ENCODE results near the gene MED12.

The MED12 gene

DNA sequence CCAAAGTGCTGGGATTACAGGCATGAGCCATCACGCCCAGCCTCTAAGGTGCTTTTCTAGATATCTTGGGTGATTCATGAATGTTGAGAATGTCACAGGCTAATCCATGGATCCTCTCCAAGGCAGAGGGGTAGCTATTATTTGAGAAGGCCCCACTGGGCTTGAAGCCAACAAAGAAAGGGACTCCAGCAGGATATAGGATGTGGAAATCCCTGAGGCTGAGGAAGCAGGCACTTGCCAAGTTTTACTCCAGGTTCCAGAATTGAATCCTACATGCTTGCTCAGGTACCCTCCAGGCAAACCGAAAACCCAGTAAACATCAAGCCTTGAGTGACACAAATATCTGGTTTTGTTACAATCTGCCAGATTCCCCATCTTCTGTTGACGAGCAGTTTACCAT lies 42.1 kb downstream of the MED12 start:
- DNase-seq (ENCODE audit: low spot score), result no peak
- TF ChIP-seq, protein P1, sequence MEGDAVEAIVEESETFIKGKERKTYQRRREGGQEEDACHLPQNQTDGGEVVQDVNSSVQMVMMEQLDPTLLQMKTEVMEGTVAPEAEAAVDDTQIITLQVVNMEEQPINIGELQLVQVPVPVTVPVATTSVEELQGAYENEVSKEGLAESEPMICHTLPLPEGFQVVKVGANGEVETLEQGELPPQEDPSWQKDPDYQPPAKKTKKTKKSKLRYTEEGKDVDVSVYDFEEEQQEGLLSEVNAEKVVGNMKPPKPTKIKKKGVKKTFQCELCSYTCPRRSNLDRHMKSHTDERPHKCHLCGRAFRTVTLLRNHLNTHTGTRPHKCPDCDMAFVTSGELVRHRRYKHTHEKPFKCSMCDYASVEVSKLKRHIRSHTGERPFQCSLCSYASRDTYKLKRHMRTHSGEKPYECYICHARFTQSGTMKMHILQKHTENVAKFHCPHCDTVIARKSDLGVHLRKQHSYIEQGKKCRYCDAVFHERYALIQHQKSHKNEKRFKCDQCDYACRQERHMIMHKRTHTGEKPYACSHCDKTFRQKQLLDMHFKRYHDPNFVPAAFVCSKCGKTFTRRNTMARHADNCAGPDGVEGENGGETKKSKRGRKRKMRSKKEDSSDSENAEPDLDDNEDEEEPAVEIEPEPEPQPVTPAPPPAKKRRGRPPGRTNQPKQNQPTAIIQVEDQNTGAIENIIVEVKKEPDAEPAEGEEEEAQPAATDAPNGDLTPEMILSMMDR (IDR thresholded peaks at IDR 0.05; ENCODE audit: extremely low read depth, missing control alignments), result no peak

DNA sequence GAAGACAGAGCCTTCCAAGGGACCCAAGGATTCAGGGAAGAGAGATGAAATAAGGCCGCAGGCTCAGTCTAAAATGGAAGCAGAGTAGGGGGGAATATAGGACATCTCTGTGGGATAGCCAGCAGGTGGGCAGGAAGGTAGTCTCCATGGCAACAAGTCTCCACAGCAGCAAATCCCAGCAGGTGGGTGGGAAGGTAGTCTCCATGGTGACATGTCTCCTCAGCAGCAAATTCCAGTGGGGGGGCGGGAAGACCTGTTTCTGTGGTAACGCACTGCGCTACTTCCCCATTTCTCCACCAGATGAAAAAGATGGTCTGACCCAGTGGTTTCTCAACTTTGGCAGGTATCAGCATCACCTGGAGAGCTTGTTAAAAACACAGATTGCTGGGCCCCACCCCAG lies 44.6 kb downstream of the MED12 start:
- no peak for DNase-seq (ENCODE audit: low spot score)
- TF ChIP-seq, protein P1 (IDR thresholded peaks at IDR 0.05; ENCODE audit: extremely low read depth, missing control alignments), result no peak

DNA sequence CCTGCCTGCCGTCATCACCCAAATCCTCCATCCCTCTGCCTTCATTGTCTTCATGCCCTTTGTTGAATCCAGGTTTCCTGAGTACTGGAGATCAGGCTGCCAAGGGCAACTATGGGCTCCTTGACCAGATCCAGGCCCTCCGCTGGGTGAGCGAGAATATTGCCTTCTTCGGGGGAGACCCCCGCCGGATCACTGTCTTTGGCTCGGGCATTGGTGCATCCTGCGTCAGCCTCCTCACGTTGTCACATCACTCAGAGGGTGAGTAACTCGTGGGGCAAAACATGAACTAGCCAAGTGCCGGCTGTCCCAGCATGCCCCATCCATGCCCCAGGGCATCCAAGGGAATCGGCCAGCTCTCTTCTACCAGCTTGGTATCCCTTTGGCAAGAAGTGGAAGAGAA lies 45.7 kb downstream of the MED12 start:
- no peak for DNase-seq (ENCODE audit: low spot score)
- TF ChIP-seq, protein P1 (IDR thresholded peaks at IDR 0.05; ENCODE audit: extremely low read depth, missing control alignments), result no peak

DNA sequence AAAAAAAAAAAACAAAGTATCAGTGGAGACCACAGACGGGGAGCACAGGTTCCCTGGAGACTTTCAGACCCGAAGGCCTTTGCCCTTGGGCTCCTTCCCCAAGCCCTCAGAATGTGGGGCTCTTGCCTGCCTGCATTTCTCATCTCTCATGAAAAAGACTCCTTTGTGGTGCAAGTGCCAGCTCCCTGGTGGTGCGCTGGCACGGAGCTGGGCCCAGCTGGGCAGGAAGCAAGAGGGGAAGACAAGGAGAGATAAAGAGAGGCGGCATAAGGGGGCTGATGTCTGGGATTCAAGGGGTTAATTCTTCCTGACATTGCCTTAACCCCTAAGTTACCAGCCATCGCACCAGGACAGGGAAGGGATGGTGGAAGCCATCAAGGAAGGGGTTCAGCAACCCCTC lies 48.1 kb downstream of the MED12 start:
- TF ChIP-seq, protein P1 (IDR thresholded peaks at IDR 0.05; ENCODE audit: extremely low read depth, missing control alignments), result no peak
- no peak for DNase-seq (ENCODE audit: low spot score)

DNA sequence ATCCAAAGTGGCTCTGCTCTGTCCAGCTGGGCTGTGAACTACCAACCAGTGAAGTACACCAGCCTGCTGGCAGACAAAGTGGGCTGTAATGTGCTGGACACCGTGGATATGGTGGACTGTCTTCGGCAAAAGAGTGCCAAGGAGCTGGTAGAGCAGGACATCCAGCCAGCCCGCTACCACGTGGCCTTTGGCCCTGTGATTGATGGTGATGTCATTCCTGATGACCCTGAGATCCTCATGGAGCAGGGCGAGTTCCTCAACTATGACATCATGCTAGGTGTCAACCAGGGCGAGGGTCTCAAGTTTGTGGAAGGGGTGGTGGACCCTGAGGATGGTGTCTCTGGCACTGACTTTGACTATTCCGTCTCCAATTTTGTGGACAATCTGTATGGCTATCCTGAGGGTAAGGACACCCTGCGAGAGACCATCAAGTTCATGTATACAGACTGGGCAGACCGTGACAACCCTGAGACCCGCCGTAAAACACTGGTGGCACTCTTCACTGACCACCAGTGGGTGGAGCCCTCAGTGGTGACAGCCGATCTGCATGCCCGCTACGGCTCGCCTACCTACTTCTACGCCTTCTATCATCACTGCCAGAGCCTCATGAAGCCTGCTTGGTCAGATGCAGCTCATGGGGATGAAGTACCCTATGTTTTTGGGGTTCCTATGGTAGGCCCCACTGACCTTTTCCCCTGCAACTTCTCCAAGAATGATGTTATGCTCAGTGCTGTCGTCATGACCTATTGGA lies 48.8 kb downstream of the MED12 start:
- DNase-seq (ENCODE audit: low spot score), result no peak
- TF ChIP-seq, protein P1 (IDR thresholded peaks at IDR 0.05; ENCODE audit: extremely low read depth, missing control alignments), result no peak

DNA sequence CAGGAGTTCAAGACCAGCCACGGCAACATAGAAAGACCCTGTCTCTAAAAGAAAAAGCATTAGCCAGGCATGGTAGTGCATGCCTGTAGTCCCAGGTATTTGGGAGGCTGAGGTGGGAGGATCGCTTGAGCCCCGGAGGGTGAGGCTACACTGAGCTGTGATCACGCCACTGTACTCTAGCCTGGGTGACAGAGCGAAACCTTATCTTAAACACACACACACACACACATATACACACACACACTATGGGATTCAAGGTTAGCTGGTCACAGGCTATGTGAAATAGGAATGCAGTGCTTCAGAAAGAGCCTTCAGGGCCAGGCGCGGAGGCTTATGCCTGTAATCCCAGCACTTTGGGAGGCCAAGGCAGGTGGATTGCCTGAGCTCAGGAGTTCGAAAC lies 49.7 kb downstream of the MED12 start:
- no peak for DNase-seq (ENCODE audit: low spot score)
- TF ChIP-seq, protein P1 (IDR thresholded peaks at IDR 0.05; ENCODE audit: extremely low read depth, missing control alignments), result no peak

DNA sequence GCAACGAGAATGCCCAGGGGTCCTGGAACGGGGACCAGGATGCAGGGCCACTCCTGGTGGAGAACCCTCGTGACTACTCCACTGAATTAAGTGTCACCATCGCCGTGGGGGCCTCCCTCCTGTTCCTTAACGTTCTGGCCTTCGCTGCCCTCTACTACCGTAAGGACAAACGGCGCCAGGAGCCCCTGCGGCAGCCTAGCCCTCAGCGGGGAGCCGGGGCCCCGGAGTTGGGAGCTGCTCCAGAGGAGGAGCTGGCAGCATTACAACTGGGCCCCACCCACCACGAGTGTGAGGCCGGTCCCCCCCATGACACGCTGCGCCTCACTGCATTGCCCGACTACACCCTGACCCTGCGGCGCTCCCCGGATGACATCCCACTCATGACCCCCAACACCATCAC lies 51.2 kb downstream of the MED12 start:
- TF ChIP-seq, protein P1 (IDR thresholded peaks at IDR 0.05; ENCODE audit: extremely low read depth, missing control alignments), result no peak
- DNase-seq (ENCODE audit: low spot score), result no peak

All from GM20000 (cell line).